Ascending aorta (tissue), 2 donors: ENCODE results near the gene SECTM1. TPM values are rescaled to one million over a fixed set of nuclear protein-coding genes. Genes with fewer than 3 reads are reported as not detected.

Source experiments
- DNase-seq, 2 donors: peaks; one replicate each; pipeline ENCODE4 v3.0.0-alpha.2; 2019; ENCODE audit warnings: low spot score in 2 of 2
- H3K27ac ChIP-seq, 2 donors: fragments of 200-600 bp; sonication (generic); one replicate each; pipeline ENCODE4 v1.5.1; 2016 to 2017; ENCODE audit warnings: mild to moderate bottlenecking in 1 of 2
- H3K27me3 ChIP-seq: fragments of 200-600 bp; sonication (generic); one replicate; pipeline ENCODE4 v1.5.1; 2017
- H3K36me3 ChIP-seq, 2 donors: fragments of 200-600 bp; sonication (generic); one replicate each; pipeline ENCODE4 v1.5.1; 2016
- H3K4me1 ChIP-seq, 2 donors: fragments of 200-600 bp; sonication (generic); one replicate each; pipeline ENCODE4 v1.5.1; 2016 to 2017; ENCODE audit warnings: mild to moderate bottlenecking in 1 of 2
- H3K4me3 ChIP-seq, 2 donors: fragments of 200-600 bp; sonication (generic); one replicate each; pipeline ENCODE4 v1.5.1; 2016 to 2017; ENCODE audit warnings: mild to moderate bottlenecking in 1 of 2
- H3K9me3 ChIP-seq, 2 donors: fragments of 200-600 bp; sonication (generic); one replicate each; pipeline ENCODE4 v1.5.1; 2016
- intact Hi-C: fragments of 100-400 bp; cut with DNase I; formaldehyde crosslinking; loops from one replicate; pipeline ENCODE4 v1.15.1; 2023
- total RNA-seq: library from RNA; depleted of rRNA; stranded (reverse); fragments of >200 nt; gene quantifications from one replicate; pipeline ENCODE4 v1.1.0, GENCODE V29; 2016
- TF ChIP-seq, protein P1 (sequence below), 3 experiments: fragments of 200-600 bp in 2 of 3; fragments of 450-650 bp in 1 of 3; sonication (generic) in 2 of 3; IDR thresholded peaks; one replicate each; pipeline ENCODE4 v1.5.1; 2016 to 2019; ENCODE audit warnings: antibody characterized with exemption in 3 of 3, mild to moderate bottlenecking in 1 of 3, moderate library complexity in 1 of 3

The SECTM1 gene
- total RNA-seq, 1 donor from 2014 or later: 49.5 TPM

DNA sequence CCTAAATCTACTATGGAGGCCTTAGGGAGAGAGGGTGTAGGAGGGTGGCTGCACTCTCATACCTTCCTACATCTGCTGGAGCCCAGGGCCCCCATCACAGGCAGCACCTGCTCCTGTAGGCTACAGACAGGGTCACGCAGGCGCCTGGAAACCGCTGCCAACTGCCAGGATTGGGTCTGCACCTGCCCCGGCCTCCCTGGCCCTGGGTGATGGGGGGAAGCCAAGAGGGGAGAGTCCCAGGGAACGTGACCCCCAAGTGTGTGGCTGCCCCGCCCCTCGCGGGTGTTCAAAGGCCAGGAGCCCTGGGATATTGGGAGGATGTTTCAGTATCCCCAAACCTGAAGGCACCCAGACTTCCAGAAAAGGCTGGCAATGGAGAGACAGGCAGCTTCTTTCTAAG, 19.9 kb upstream of the SECTM1 start:
- H3K4me1 ChIP-seq: peaks cover 7 to 10% of the 10 kb centered on the region in 2 donors
- intact Hi-C loops: no loop called here
- H3K36me3 ChIP-seq: no peaks in the 10 kb centered on the region
- no peaks in the 10 kb centered on the region for H3K27me3 ChIP-seq
- DNase-seq: no peak
- H3K9me3 ChIP-seq: no peaks in the 10 kb centered on the region
- TF ChIP-seq, protein P1, sequence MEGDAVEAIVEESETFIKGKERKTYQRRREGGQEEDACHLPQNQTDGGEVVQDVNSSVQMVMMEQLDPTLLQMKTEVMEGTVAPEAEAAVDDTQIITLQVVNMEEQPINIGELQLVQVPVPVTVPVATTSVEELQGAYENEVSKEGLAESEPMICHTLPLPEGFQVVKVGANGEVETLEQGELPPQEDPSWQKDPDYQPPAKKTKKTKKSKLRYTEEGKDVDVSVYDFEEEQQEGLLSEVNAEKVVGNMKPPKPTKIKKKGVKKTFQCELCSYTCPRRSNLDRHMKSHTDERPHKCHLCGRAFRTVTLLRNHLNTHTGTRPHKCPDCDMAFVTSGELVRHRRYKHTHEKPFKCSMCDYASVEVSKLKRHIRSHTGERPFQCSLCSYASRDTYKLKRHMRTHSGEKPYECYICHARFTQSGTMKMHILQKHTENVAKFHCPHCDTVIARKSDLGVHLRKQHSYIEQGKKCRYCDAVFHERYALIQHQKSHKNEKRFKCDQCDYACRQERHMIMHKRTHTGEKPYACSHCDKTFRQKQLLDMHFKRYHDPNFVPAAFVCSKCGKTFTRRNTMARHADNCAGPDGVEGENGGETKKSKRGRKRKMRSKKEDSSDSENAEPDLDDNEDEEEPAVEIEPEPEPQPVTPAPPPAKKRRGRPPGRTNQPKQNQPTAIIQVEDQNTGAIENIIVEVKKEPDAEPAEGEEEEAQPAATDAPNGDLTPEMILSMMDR (IDR thresholded peaks at IDR 0.05): no peak
- H3K27ac ChIP-seq: no peak overlapping the region
- no peak overlapping the region for H3K4me3 ChIP-seq

DNA sequence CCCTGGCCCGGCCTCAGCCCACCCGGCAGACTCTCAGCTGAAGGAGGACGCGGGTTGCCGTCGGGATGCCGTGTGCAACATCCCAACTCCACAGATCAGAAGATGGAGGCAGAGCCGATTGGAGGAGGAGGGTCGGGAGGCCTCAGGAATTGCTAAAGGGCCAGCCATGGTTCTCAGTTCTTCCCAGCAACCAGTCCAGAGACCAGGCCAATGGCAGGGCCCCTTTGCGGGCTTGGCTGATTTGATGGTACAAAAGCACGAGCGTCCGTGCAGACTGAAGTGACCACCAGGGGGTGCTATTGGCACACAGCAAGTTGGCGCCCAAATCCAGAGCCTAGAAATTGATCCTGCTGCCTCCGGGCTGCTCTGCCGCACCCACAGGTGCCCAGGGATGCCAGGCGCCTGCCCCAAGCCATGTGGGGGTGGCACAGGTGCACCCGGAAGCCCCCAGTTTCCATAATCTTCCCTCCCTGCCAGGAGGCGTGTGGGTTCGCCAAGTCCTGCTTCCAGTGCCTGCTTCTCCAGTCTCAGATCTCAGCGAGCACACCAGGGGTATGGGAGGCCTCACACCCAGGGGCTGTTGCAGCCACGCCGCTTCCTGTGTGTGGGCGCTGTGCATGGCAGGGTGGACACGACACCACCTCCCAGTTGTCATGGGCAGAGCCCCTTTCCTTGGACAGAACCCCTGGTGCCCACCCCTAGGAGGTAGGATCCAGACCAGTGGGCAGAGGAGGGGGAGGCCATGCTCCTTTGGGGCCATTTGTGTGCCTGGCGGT, 18.3 kb upstream of the SECTM1 start:
- Histone ChIP-seq H3K27ac (no peak overlapping the region), H3K9me3 (no peaks in the 10 kb centered on the region), H3K36me3 (no peaks in the 10 kb centered on the region), H3K4me1 (peaks cover 7 to 10% of the 10 kb centered on the region in 2 donors), H3K4me3 (no peak overlapping the region), H3K27me3 (no peaks in the 10 kb centered on the region)
- TF ChIP-seq, protein P1 (IDR thresholded peaks at IDR 0.05): peak in 2 of 3 experiments; percentile 94 to 96
- peak in 1 of 2 donors; percentile 92 for DNase-seq
- intact Hi-C loops: loop anchor here (1.0 to 2.0 kb wide), 3 partner anchors 62 to 423 kb away; no protein-coding TSS in a partner anchor

DNA sequence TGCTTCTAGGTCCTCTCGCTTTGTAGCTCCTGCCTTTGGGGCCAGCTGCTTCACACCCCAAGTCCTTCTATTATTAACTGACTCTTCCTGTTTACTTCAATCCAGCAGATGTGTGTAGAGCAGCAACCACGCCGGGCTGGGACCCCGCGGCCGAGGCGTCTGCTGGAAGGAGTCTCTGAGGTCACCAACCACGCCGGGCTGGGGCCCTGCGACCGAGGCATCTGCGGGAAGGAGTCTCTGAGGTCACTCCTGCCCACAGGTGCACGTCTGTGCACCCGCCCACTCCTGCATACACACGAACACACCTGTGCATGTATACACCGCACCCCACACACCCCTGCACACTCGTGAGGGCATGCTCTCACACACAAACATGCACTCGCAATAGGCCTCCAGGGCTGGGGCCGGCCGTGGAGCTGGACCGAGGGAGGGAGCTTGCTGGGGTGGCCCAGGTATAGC, 17.7 kb upstream of the SECTM1 start:
- Histone ChIP-seq H3K27ac (no peak overlapping the region), H3K36me3 (no peaks in the 10 kb centered on the region), H3K4me3 (no peak overlapping the region), H3K9me3 (no peaks in the 10 kb centered on the region), H3K27me3 (no peaks in the 10 kb centered on the region), H3K4me1 (peaks cover 6 to 10% of the 10 kb centered on the region in 2 donors)
- intact Hi-C loops: loop anchor here (2.0 kb wide), 2 partner anchors 202 to 424 kb away; no protein-coding TSS in a partner anchor
- TF ChIP-seq, protein P1 (IDR thresholded peaks at IDR 0.05): no peak
- DNase-seq: no peak

DNA sequence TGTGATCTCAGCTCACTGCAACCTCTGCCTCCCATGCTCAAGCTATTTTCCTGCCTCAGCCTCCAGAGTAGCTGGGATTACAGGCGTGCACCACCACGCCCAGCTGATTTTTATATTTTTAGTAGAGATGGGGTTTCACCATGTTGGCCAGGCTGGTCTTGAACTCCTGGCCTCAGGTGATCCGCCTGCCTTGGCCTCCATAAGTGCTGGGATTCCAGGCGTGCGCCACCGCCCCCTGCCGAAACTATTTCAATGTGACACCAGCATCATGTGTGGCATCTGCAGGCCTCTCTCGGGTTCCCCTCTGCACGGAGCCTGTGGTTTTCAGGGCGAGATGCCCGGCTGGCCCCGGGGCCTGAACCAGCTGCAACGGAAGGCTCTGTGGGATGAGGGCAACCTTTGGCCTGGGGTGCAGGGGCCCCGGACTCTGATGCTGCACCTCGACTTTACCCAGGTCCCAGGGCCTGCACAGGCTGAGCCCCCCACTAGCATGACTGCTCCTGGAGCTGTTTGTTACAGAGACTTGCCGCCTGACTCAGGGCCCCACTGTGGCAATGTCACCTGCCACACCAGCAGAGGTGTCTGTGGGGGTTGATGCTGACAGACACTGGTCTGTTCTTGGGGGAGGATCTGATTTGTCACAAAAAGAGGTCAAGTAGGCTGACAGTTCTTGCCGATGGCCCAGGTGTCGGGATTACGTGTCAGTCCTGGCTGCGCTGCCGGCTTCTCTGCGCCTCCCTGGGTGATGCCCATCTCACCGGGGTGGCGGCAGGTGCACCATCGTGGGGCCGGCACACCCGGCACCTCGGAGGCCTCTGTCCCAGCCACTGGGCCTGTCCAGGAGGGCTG, 16.8 kb upstream of the SECTM1 start:
- no peaks in the 10 kb centered on the region for H3K27me3 ChIP-seq
- DNase-seq: no peak
- no peak overlapping the region for H3K4me3 ChIP-seq
- H3K27ac ChIP-seq: no peak overlapping the region
- intact Hi-C loops: loop anchor here (2.0 kb wide), 2 partner anchors 202 to 424 kb away; no protein-coding TSS in a partner anchor
- peaks cover 0 to 3% of the 10 kb centered on the region in 2 donors for H3K4me1 ChIP-seq
- H3K9me3 ChIP-seq: no peaks in the 10 kb centered on the region
- H3K36me3 ChIP-seq: no peaks in the 10 kb centered on the region
- TF ChIP-seq, protein P1 (IDR thresholded peaks at IDR 0.05): no peak

DNA sequence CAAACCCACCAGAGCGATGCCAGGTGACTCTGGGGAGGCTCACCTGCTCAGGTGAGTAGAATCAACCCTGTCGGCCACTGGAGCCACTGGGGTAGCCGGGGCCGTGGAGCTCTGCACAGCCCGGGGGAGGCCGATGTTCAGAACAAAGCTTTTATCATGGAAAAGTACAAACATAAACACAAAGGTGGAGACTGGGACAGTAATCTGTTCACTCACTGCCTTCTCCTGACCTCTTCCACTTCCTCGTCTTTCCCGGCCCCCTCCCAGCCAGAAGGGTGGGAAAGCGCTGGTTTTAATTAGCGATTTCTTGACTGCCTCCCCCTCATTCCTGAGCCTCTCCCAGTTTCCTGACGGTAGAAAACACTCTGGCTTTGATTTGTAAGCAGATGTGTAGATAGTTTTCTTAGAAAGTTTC, 15.7 kb upstream of the SECTM1 start:
- intact Hi-C loops: no loop called here
- Histone ChIP-seq H3K4me3 (no peak overlapping the region), H3K36me3 (no peaks in the 10 kb centered on the region), H3K4me1 (peaks cover 0 to 3% of the 10 kb centered on the region in 2 donors), H3K27me3 (no peaks in the 10 kb centered on the region), H3K9me3 (no peaks in the 10 kb centered on the region), H3K27ac (no peak overlapping the region)
- DNase-seq: no peak
- TF ChIP-seq, protein P1 (IDR thresholded peaks at IDR 0.05): no peak
